Measurements from ENCODE around the gene ALDH1A1.

- TF ChIP-seq CTCF (IDR thresholded peaks at IDR 0.05): no peak
- no peak for TF ChIP-seq POLR2A (IDR thresholded peaks at IDR 0.05)
Observed at GRCh38 chr9:72972636-72973035, 19.8 kb upstream of the ALDH1A1 start.

Measured in prostate gland (tissue), 2 donors.